ENCODE measurements around the gene CEACAM5.

The CEACAM5 gene

DNA sequence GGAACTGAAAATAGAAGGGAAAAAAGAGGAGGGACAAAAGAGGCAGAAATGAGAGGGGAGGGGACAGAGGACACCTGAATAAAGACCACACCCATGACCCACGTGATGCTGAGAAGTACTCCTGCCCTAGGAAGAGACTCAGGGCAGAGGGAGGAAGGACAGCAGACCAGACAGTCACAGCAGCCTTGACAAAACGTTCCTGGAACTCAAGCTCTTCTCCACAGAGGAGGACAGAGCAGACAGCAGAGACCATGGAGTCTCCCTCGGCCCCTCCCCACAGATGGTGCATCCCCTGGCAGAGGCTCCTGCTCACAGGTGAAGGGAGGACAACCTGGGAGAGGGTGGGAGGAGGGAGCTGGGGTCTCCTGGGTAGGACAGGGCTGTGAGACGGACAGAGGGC lies at the start of gene CEACAM5:
Gene CEACAM5 (plus strand): TSS at position 146 of the 400 bp plus-strand sequence. CDS start 106 bp downstream, at position 252.
- DNase-seq, result no peak

DNA sequence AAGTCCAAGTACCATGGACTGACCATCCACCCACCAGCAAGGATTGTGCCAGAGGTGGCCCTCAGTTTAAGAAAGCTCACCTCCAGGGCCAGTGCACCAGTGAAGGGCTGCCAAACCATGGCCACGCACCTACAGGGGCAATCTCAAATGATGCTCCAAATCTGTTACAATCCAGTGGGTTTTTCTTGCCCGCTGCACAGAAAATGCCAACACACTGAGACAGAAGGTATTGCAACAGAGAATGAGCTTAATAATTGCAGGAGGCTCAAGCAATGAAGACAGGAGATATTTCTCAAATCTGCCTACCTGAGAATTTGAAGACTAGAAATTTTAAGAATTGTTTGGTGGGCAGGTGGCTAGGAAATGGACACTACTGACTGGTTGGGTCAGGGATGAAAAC lies 42.4 kb upstream of the CEACAM5 start:
- no peak for DNase-seq

DNA sequence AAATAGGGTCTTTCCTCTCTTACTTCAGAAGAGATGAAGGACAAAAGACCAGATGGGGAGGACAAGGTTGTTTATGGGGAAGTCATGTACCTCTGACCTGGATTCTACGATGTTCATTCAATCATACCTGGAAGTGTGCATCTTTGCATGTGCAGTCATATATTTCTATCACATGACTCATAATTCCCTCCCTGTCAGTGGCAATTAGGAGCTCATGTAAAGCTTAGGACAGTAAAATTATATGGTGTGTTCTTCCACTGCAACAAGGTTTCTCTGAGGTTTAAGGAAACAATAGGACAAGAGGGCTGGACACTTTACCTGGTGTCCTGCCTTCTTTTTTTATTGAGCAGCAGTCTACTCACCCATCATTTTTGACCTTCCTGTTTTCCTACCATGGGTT lies 40.1 kb upstream of the CEACAM5 start:
- no peak for DNase-seq

DNA sequence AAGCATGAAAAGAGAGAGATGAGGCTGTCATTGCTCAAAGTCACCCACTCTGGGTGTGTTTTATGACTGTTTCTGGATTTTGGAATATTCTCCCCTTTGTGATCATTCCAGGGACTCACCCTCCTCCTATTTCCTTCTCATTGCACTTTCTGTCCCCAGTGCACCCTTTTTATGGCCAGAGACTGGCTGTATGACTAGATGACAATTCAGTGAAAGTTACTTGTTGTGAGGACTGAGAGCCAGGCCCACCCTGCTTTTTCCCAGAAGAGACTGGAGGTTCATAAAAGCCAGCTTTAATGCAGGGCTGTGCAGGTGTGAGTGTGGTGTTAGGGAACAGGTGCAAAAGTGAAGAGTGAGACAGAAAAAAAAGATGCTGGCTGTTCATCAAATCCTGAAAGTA lies 37.7 kb upstream of the CEACAM5 start:
- DNase-seq, result no peak

DNA sequence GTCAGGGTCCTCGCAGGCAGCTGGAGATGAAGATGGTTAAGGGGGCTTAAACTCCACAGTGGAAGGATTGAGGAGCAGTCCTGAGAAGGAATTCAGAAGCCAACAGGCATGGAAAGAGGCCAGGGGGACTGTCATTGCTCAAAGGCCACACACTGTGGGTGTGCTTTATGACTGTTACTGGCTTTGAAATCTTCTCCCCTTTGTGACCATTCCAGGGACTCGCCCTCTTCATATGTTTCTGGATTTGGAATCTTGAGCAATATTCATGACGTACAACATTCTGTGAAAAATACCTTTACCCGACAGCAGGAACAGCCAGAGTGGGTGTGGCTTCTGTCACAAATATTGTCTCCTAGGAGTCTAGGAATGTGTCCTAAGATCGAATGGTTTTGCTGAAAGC lies 36.9 kb upstream of the CEACAM5 start:
- DNase-seq, result no peak

DNA sequence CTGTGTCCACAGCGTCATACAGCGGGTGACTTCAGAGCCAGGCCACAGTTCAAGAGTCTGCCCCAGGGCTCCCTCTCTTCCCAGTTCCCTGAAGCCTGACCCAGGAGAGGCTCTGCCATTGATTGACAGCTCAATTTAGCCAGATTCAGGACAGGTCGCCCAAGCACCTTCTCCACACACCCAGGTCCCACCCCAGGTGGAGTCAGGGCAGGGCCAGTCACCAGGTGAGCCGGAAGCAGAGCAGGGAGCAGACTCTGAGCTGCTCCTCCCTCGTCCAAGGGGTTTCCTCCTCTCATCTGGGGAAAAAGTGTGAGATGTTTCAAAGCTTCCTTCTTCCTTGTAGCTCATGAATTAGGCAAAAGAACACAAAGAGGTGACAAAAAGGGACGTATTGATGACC lies 26.0 kb upstream of the CEACAM5 start:
- no peak for DNase-seq

DNA sequence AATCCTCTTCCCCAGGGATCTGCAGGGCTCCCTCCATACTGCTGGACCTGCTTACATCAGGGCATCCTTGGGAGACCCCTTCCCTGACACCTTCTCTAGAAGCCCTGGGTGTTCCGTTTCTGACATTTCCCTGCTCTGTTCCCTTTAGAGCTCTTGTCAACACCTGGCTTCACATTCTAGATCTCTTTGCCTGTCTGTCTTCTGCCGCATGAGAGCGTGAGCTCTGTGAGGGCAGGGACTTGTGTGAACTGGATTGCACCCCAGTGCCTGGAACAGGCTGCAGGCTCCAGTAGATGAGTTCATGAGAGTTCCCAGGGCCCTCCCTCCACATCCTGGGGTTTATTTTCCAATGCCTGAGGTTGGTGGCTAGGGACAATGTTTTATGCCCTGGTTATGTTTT lies 21.0 kb upstream of the CEACAM5 start:
- no peak for DNase-seq

DNA sequence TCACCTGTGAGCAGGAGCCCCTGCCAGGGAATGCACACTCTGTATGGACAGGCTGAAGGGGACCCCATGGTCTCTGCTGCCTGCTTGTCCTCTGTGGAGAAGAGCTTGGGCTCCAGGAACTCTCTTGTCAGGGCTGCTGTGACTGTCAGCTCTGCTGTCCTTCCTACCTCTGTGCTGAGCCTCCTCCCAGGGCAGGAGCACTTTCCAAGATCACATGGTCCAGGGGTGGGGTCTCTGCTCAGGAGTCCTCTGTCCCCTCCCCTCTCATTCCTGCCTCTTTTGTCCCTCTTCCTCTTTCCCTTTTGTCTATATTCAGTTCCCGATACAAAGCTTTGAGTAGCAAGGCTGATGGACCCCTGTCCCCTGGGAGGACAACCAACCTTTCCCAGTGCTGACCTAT lies 20.3 kb upstream of the CEACAM5 start, which contains the start of gene CEACAM7:
Gene CEACAM7 (minus strand): TSS at position 173 of the 400 bp plus-strand sequence. CDS start 105 bp downstream, at position 68.
- no peak for DNase-seq

DNA sequence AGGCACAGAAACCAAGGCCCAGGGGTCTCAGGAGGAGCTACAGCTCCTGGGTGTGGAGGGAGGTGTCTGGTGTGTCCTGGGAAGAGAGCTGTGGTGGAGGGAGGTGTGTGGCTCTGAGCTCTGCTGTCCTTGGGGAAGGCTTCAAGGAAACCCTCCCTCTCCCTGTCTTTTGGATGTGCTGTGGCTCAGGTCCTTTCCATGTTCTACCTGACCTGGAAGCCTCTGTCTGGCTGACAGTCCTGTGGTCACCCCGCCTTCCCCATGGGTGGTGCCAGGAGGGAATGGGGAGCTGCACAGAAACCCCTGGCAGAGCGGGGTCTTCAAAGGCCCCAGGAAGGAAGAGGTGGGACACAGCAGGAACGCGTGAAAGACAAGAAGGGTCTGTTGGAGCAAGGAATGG lies 19.7 kb upstream of the CEACAM5 start:
- DNase-seq, result no peak

DNA sequence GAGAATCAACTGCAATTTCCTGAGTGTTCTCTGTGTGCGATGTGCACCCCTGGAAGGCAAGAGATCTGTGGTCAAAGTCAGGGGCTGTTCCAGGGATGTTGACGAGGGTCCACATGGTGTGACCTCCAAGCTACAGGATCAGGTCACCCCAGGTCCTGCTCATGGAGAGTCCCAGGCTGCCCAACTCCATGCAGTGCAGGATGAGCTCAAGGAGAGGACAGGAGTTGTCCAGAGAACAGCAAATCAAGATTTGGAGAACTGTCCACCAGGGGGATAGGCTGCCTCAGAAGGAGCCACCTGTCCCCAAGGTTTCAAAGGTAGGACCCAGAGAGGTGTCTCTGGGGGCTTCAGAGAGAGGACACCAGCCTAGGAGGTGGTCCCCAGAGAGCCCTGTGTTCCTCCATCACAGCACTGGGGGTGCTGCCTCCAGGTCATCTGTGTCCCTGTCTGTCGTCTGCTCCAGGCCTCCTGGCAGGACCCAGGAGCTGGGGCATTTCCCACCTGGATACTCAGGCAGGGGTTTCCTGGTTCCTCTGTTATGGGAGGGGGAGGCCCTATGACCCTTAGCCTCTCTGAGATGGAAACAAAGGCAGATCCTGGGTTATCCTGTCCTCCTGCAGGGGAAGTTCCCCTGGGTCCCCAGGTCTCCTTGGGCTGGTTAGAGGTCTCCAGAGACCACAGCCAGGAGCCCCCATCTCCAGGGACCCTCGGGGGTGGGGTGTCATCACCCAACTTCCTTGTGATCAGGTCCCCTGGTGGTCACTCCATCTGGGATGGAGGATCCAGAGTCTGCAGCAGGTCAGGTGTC lies 18.2 kb upstream of the CEACAM5 start:
- no peak for DNase-seq

DNA sequence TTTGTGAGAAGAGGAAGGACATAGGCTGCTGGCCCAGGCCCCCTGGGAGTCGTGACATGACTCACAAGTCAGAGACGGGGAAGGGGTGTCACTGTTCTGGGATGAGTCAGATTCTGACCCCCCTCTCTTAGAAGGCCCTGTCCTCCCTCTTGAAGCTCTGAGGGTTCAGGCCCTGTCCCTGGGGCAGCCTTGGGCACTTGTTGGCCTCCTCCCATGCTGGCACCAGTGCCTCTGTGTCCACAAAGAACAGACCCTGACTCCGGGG lies 17.7 kb upstream of the CEACAM5 start:
- DNase-seq, result no peak

DNA sequence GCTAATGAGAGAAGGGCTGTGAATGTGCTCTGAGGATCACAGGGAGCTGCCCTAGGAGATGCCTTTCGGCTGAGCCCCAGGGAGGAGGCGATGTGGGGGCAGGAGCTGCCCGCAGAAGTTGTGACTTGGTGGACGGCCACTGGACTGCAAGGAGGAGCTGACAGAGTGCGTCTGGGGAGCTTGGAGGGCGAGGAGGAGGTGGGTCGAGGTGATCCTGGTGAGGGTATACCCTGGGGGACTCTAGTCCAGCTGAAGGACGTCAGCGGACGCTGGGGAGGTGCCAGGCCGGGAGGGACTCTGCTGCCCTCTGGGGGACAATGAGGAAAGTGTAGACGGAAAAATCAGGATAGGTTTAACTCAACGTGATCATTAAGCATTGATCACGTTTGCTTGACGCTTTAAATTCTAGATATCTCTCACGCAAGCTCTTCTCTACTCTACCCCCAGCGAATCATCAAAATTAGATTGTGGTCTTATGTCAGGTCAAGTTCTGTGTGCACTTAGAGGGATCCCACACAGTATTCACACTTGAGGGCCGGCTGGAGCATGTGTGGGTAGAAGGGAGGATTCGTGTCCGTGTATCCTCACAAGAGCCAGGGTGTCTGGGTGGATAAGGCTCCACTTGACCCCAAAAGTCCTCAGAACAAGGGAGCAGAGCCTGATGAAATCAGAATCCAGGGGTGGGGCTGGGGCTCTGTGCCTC lies 17.0 kb upstream of the CEACAM5 start:
- no peak for DNase-seq

DNA sequence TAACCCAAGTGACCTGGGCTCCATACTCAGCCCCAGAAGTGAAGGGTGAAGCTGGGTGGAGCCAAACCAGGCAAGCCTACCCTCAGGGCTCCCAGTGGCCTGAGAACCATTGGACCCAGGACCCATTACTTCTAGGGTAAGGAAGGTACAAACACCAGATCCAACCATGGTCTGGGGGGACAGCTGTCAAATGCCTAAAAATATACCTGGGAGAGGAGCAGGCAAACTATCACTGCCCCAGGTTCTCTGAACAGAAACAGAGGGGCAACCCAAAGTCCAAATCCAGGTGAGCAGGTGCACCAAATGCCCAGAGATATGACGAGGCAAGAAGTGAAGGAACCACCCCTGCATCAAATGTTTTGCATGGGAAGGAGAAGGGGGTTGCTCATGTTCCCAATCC lies 14.2 kb upstream of the CEACAM5 start:
- DNase-seq, result no peak

DNA sequence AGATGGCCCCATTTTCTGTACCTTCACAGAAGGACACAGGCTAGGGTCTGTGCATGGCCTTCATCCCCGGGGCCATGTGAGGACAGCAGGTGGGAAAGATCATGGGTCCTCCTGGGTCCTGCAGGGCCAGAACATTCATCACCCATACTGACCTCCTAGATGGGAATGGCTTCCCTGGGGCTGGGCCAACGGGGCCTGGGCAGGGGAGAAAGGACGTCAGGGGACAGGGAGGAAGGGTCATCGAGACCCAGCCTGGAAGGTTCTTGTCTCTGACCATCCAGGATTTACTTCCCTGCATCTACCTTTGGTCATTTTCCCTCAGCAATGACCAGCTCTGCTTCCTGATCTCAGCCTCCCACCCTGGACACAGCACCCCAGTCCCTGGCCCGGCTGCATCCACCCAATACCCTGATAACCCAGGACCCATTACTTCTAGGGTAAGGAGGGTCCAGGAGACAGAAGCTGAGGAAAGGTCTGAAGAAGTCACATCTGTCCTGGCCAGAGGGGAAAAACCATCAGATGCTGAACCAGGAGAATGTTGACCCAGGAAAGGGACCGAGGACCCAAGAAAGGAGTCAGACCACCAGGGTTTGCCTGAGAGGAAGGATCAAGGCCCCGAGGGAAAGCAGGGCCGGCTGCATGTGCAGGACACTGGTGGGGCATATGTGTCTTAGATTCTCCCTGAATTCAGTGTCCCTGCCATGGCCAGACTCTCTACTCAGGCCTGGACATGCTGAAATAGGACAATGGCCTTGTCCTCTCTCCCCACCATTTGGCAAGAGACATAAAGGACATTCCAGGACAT lies 13.4 kb upstream of the CEACAM5 start:
- no peak for DNase-seq

DNA sequence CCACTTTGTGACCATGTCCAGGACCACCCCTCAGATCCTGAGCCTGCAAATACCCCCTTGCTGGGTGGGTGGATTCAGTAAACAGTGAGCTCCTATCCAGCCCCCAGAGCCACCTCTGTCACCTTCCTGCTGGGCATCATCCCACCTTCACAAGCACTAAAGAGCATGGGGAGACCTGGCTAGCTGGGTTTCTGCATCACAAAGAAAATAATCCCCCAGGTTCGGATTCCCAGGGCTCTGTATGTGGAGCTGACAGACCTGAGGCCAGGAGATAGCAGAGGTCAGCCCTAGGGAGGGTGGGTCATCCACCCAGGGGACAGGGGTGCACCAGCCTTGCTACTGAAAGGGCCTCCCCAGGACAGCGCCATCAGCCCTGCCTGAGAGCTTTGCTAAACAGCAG lies 12.7 kb upstream of the CEACAM5 start:
- no peak for DNase-seq

DNA sequence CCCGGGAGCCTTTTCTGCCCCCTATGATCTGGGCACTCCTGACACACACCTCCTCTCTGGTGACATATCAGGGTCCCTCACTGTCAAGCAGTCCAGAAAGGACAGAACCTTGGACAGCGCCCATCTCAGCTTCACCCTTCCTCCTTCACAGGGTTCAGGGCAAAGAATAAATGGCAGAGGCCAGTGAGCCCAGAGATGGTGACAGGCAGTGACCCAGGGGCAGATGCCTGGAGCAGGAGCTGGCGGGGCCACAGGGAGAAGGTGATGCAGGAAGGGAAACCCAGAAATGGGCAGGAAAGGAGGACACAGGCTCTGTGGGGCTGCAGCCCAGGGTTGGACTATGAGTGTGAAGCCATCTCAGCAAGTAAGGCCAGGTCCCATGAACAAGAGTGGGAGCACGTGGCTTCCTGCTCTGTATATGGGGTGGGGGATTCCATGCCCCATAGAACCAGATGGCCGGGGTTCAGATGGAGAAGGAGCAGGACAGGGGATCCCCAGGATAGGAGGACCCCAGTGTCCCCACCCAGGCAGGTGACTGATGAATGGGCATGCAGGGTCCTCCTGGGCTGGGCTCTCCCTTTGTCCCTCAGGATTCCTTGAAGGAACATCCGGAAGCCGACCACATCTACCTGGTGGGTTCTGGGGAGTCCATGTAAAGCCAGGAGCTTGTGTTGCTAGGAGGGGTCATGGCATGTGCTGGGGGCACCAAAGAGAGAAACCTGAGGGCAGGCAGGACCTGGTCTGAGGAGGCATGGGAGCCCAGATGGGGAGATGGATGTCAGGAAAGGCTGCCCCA lies 11.8 kb upstream of the CEACAM5 start:
- DNase-seq, result no peak

DNA sequence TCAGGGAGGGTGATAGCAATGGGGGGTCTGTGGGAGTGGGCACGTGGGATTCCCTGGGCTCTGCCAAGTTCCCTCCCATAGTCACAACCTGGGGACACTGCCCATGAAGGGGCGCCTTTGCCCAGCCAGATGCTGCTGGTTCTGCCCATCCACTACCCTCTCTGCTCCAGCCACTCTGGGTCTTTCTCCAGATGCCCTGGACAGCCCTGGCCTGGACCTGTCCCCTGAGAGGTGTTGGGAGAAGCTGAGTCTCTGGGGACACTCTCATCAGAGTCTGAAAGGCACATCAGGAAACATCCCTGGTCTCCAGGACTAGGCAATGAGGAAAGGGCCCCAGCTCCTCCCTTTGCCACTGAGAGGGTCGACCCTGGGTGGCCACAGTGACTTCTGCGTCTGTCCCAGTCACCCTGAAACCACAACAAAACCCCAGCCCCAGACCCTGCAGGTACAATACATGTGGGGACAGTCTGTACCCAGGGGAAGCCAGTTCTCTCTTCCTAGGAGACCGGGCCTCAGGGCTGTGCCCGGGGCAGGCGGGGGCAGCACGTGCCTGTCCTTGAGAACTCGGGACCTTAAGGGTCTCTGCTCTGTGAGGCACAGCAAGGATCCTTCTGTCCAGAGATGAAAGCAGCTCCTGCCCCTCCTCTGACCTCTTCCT lies 11.1 kb upstream of the CEACAM5 start:
- no peak for DNase-seq

DNA sequence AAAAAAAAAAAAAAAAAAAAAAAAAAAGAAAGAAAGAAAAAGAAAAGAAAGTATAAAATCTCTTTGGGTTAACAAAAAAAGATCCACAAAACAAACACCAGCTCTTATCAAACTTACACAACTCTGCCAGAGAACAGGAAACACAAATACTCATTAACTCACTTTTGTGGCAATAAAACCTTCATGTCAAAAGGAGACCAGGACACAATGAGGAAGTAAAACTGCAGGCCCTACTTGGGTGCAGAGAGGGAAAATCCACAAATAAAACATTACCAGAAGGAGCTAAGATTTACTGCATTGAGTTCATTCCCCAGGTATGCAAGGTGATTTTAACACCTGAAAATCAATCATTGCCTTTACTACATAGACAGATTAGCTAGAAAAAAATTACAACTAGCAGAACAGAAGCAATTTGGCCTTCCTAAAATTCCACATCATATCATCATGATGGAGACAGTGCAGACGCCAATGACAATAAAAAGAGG lies 9.6 kb upstream of the CEACAM5 start:
- DNase-seq, result no peak

DNA sequence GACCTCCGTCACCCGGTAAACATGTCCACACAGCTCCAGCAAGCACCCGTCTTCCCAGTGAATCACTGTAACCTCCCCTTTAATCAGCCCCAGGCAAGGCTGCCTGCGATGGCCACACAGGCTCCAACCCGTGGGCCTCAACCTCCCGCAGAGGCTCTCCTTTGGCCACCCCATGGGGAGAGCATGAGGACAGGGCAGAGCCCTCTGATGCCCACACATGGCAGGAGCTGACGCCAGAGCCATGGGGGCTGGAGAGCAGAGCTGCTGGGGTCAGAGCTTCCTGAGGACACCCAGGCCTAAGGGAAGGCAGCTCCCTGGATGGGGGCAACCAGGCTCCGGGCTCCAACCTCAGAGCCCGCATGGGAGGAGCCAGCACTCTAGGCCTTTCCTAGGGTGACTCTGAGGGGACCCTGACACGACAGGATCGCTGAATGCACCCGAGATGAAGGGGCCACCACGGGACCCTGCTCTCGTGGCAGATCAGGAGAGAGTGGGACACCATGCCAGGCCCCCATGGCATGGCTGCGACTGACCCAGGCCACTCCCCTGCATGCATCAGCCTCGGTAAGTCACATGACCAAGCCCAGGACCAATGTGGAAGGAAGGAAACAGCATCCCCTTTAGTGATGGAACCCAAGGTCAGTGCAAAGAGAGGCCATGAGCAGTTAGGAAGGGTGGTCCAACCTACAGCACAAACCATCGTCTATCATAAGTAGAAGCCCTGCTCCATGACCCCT lies 9.0 kb upstream of the CEACAM5 start:
- DNase-seq, result no peak

DNA sequence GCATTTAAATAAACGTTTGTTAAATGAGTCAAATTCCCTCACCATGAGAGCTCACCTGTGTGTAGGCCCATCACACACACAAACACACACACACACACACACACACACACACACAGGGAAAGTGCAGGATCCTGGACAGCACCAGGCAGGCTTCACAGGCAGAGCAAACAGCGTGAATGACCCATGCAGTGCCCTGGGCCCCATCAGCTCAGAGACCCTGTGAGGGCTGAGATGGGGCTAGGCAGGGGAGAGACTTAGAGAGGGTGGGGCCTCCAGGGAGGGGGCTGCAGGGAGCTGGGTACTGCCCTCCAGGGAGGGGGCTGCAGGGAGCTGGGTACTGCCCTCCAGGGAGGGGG lies 8.5 kb upstream of the CEACAM5 start:
- no peak for DNase-seq

DNA sequence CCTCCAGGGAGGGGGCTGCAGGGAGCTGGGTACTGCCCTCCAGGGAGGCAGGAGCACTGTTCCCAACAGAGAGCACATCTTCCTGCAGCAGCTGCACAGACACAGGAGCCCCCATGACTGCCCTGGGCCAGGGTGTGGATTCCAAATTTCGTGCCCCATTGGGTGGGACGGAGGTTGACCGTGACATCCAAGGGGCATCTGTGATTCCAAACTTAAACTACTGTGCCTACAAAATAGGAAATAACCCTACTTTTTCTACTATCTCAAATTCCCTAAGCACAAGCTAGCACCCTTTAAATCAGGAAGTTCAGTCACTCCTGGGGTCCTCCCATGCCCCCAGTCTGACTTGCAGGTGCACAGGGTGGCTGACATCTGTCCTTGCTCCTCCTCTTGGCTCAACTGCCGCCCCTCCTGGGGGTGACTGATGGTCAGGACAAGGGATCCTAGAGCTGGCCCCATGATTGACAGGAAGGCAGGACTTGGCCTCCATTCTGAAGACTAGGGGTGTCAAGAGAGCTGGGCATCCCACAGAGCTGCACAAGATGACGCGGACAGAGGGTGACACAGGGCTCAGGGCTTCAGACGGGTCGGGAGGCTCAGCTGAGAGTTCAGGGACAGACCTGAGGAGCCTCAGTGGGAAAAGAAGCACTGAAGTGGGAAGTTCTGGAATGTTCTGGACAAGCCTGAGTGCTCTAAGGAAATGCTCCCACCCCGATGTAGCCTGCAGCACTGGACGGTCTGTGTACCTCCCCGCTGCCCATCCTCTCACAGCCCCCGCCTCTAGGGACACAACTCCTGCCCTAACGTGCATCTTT lies 7.8 kb upstream of the CEACAM5 start:
- no peak for DNase-seq
